GM18951 (cell line): ENCODE data around the gene PLSCR4.
A peak's percentile ranks its signal among the peaks of the same experiment; 100 is the strongest.

ENCODE experiments used
- POLR2A ChIP-seq: IDR thresholded peaks from 4 replicates; pipeline ENCODE4 v1.6.1; 2011; ENCODE audit warnings: mild to moderate bottlenecking; ENCODE audit not compliant: insufficient read length, insufficient read depth; ENCODE audit errors: extremely low read depth
- in situ Hi-C: fragments of 300-500 bp; cut with MboI; formaldehyde crosslinking; loops from one replicate; pipeline ENCODE4 v1.12.0; 2022; ENCODE audit warnings: low sequenced_read_pairs, mixed read lengths, inconsistent platforms; ENCODE audit not compliant: unreplicated experiment

The PLSCR4 gene

GRCh38 chr3:146170591-146170990 lies 80.3 kb downstream of the PLSCR4 start:
- in situ Hi-C loops: loop anchor here (25.0 kb wide), 1 partner anchor 383 kb away; no protein-coding TSS in a partner anchor
- TF ChIP-seq POLR2A: no peak

- no peak for TF ChIP-seq POLR2A
- in situ Hi-C loops: loop anchor here (25.0 kb wide), 1 partner anchor 383 kb away; no protein-coding TSS in a partner anchor
These were observed 81.0 kb downstream of the PLSCR4 start for GRCh38 chr3:146169891-146170290.

GRCh38 chr3:146166826-146167225 lies 84.1 kb downstream of the PLSCR4 start:
- TF ChIP-seq POLR2A: no peak
- in situ Hi-C loops: loop anchor here (25.0 kb wide), 1 partner anchor 380 kb away; no protein-coding TSS in a partner anchor

GRCh38 chr3:146166415-146166821 lies 84.5 kb downstream of the PLSCR4 start:
- in situ Hi-C loops: loop anchor here (25.0 kb wide), 1 partner anchor 379 kb away; no protein-coding TSS in a partner anchor
- no peak for TF ChIP-seq POLR2A

- no peak for TF ChIP-seq POLR2A
- in situ Hi-C loops: loop anchor here (25.0 kb wide), 1 partner anchor 379 kb away; no protein-coding TSS in a partner anchor
These were observed 85.0 kb downstream of the PLSCR4 start for GRCh38 chr3:146165877-146166276.

GRCh38 chr3:146164971-146165769 lies 85.7 kb downstream of the PLSCR4 start:
- in situ Hi-C loops: loop anchor here (25.0 kb wide), 1 partner anchor 378 kb away; no protein-coding TSS in a partner anchor
- no peak for TF ChIP-seq POLR2A

- TF ChIP-seq POLR2A: no peak
- in situ Hi-C loops: loop anchor here (25.0 kb wide), 1 partner anchor 377 kb away; no protein-coding TSS in a partner anchor
These were observed 86.4 kb downstream of the PLSCR4 start for GRCh38 chr3:146164506-146164905.

- in situ Hi-C loops: loop anchor here (25.0 kb wide), 1 partner anchor 377 kb away; no protein-coding TSS in a partner anchor
- no peak for TF ChIP-seq POLR2A
These were observed 86.8 kb downstream of the PLSCR4 start for GRCh38 chr3:146164071-146164470.

GRCh38 chr3:146163584-146163983 lies 87.3 kb downstream of the PLSCR4 start:
- in situ Hi-C loops: loop anchor here (25.0 kb wide), 1 partner anchor 376 kb away; no protein-coding TSS in a partner anchor
- TF ChIP-seq POLR2A: no peak

- no peak for TF ChIP-seq POLR2A
- in situ Hi-C loops: loop anchor here (25.0 kb wide), 1 partner anchor 375 kb away; no protein-coding TSS in a partner anchor
These were observed 88.3 kb downstream of the PLSCR4 start for GRCh38 chr3:146162561-146162960.

GRCh38 chr3:146161663-146162002 lies 89.3 kb downstream of the PLSCR4 start:
- in situ Hi-C loops: loop anchor here (25.0 kb wide), 1 partner anchor 374 kb away; no protein-coding TSS in a partner anchor
- no peak for TF ChIP-seq POLR2A

- in situ Hi-C loops: loop anchor here (25.0 kb wide), 1 partner anchor 374 kb away; no protein-coding TSS in a partner anchor
- peak; percentile 42 for TF ChIP-seq POLR2A
These were observed 89.8 kb downstream of the PLSCR4 start, which contains the start of gene PLOD2 for GRCh38 chr3:146160964-146161662. PLOD2 (minus strand) TSS chr3:146161184; CDS start chr3:146160989, 195 bp downstream.
